ENCODE data around the gene FNDC3B.

The FNDC3B gene

DNA sequence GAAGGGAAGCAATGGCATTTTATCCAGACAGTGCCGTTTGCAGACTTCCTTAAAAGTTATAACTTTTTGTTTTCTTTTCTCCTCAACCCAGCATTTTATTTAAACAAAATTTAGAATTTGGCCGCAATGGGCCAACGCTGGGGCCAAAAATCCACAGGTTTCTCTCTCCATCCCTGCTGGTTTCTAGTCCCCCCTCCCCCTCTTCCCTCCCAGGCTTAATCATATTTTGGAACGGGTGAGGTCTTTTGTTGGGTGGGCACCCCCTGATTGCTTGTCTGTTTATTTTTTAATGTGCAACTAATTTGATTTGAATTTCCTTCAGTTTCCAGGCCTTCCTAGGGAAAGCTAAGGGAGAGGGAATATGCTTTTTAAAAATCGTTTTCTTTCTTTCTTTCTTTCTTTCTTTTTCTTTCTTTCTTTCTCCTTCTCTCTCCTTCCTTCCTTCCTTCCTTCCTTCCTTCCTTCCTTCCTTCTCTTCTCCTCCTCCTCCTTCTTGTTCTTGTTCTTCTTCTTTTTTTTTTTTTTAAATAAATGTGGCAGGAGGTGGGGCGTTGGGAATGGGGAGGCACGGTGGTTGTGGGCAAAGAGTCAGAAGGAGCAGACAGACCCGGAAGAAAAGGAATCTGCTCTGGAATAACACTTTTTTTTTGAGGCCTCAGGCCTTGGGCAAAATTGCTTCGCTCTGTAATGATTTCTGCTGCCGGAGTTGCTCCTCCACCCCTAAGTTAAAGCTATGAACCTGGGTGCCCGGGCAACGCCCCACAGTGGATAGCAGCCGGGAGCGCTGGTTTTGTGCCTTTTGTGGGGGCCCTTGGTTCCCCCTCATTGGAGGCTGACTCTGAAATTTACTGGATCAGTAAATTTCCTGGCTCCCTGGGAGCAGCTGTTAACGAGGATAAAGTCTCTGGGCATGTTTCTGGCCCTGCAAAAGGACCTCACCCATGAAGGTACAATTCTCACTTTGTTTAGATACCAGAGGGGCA, 1.9 kb downstream of the FNDC3B start:
- ChIA-PET CTCF (interaction anchor here (0.6 to 0.7 kb wide), 5 partner anchors 14 to 198 kb away, joined by 3 to 5 read pairs (median 4); no protein-coding TSS in a partner anchor), POLR2A (interaction anchor here (0.9 to 2.5 kb wide), 3 partner anchors 97 to 128 kb away, joined by 3 to 6 read pairs (median 3); no protein-coding TSS in a partner anchor)
- H3K36me3 ChIP-seq (ENCODE audit: control insufficient read depth in 2 of 2, insufficient read depth in 1 of 2, low read length in 2 of 2) = no peaks in the 10 kb centered on the region
- H3K27ac ChIP-seq (ENCODE audit: extremely low read depth, low read depth, low read length) = peak overlapping the region; percentile 98
- peaks cover 4% of the 10 kb centered on the region; the same call in 1 of the 2 replicates for H3K4me1 ChIP-seq (ENCODE audit: control insufficient read depth, insufficient read depth, low read length)
- peak overlapping the region; percentile 92 for H3K4me3 ChIP-seq (ENCODE audit: low read depth, low read length)
- no peaks in the 10 kb centered on the region for H3K9me3 ChIP-seq (ENCODE audit: control insufficient read depth, insufficient read depth, low read depth, low read length)
- TF ChIP-seq ZBTB48 (tag by site-specific recombination; IDR thresholded peaks at IDR 0.05) = no peak
- TF ChIP-seq ZNF660 (tag by site-specific recombination; IDR thresholded peaks at IDR 0.05) = no peak
- no peak for TF ChIP-seq YY1 (tag by site-specific recombination; IDR thresholded peaks at IDR 0.05)
- TF ChIP-seq ZNF2 (tag by site-specific recombination; IDR thresholded peaks at IDR 0.05) = no peak
- no peak for TF ChIP-seq ZBTB10 (tag by site-specific recombination; IDR thresholded peaks at IDR 0.05)
- TF ChIP-seq KLF16 (tag by site-specific recombination; IDR thresholded peaks at IDR 0.05) = no peak
- TF ChIP-seq ZNF791 (tag by site-specific recombination; IDR thresholded peaks at IDR 0.05) = no peak
- no peak for TF ChIP-seq ZNF473 (tag by site-specific recombination; IDR thresholded peaks at IDR 0.05)
- TF ChIP-seq ZNF701 (tag by site-specific recombination; IDR thresholded peaks at IDR 0.05) = no peak
- TF ChIP-seq ZNF146 (tag by site-specific recombination; IDR thresholded peaks at IDR 0.05) = no peak
- no peak for TF ChIP-seq ZSCAN16 (tag by site-specific recombination; IDR thresholded peaks at IDR 0.05)
- no peak for TF ChIP-seq ZFP3 (tag by site-specific recombination; IDR thresholded peaks at IDR 0.05; ENCODE audit: low read depth)
- TF ChIP-seq KLF10 (tag by site-specific recombination; IDR thresholded peaks at IDR 0.05) = no peak
- TF ChIP-seq GFI1B (tag by site-specific recombination; IDR thresholded peaks at IDR 0.05) = no peak
- no peak for TF ChIP-seq GLI2 (tag by site-specific recombination; IDR thresholded peaks at IDR 0.05; ENCODE audit: borderline replicate concordance, low read depth)
- no peak for TF ChIP-seq TRIM28 (IDR thresholded peaks at IDR 0.05; ENCODE audit: borderline replicate concordance, low read length)
- TF ChIP-seq SCRT1 (tag by site-specific recombination; IDR thresholded peaks at IDR 0.05; ENCODE audit: borderline replicate concordance) = 0 out of 2 replicates have a peak, but pooled peaks have one; percentile 37
- TF ChIP-seq ZNF175 (tag by site-specific recombination; IDR thresholded peaks at IDR 0.05) = no peak
- TF ChIP-seq ZNF37A (tag by site-specific recombination; IDR thresholded peaks at IDR 0.05) = no peak
- TF ChIP-seq SCRT2 (tag by site-specific recombination; IDR thresholded peaks at IDR 0.05) = peak; percentile 88
- no peak for TF ChIP-seq ZNF433 (tag by site-specific recombination; IDR thresholded peaks at IDR 0.05; ENCODE audit: low read depth)
- TF ChIP-seq ZNF366 (tag by site-specific recombination; conservative IDR thresholded peaks at IDR 0.05) = peak; percentile 80
- peak; percentile 78 for TF ChIP-seq PRDM1 (tag by site-specific recombination; IDR thresholded peaks at IDR 0.05)
- TF ChIP-seq BCL11A (tag by site-specific recombination; IDR thresholded peaks at IDR 0.05; ENCODE audit: low read depth) = no peak
- TF ChIP-seq ZNF239 (tag by site-specific recombination; IDR thresholded peaks at IDR 0.05) = no peak
- TF ChIP-seq, protein P1, sequence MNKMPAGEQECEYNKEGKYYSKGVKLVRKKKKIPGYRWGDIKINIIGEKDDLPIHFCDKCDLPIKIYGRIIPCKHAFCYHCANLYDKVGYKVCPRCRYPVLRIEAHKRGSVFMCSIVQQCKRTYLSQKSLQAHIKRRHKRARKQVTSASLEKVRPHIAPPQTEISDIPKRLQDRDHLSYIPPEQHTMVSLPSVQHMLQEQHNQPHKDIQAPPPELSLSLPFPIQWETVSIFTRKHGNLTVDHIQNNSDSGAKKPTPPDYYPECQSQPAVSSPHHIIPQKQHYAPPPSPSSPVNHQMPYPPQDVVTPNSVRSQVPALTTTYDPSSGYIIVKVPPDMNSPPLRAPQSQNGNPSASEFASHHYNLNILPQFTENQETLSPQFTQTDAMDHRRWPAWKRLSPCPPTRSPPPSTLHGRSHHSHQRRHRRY (tag by site-specific recombination; IDR thresholded peaks at IDR 0.05) = no peak
- TF ChIP-seq ZNF335 (tag by site-specific recombination; conservative IDR thresholded peaks at IDR 0.05) = peak; percentile 54
- TF ChIP-seq PATZ1 (tag by site-specific recombination; IDR thresholded peaks at IDR 0.05) = 0 out of 2 replicates have a peak, but pooled peaks have one; percentile 6
- TF ChIP-seq ZNF548 (tag by site-specific recombination; IDR thresholded peaks at IDR 0.05) = no peak
